Measurements from ENCODE around the gene HYOU1.

Gene HYOU1

GRCh38 chr11:118996926-118997626 is 59.9 kb downstream of the HYOU1 start:
- TF ChIP-seq CTCF (conservative IDR thresholded peaks at IDR 0.05): 0 out of 2 replicates have a peak, but pooled peaks have one; percentile 16
- peak overlapping the region; percentile 79 for H3K27ac ChIP-seq

All from VCaP (cell line).